Measurements from ENCODE around the gene ELK4. TPM values are rescaled to one million over a fixed set of nuclear protein-coding genes. Genes with fewer than 3 reads are reported as not detected.
A peak's percentile ranks its signal among the peaks of the same experiment; 100 is the strongest.

Gene ELK4
- polyA plus RNA-seq, 3 donors = 1.4 to 9.0 (median 2.6) TPM

DNA sequence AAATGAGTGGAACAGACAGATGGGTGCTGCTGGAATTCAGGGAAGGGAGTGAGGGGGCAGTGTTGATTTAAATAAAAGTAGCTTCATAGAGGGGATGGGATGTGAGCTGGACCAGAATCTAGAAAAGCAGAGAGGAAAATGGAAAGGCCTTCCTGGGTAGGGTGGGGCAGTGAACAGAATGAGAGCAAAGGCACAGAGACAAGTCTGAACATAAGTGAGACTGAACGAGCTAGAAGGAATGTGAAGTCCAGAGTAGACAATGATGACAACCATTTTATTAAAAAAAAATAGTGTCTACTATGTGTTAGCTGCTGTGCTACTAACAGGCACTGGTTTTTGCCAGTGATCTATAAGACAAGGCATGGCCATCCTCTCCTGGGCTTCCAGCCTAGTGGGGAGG is 36.0 kb downstream of the ELK4 start:
- Mint-ChIP-seq H3K4me1 (peaks cover 23% of the 10 kb centered on the region), H3K9me3 (peaks cover 0 to 2% (median 0%) of the 10 kb centered on the region in 7 donors), H3K4me3 (no peak overlapping the region), H3K27me3 (ENCODE audit: low read depth in 3 of 3) (peaks cover 0 to 5% (median 1%) of the 10 kb centered on the region in 3 donors), H3K36me3 (peaks cover 33 to 44% of the 10 kb centered on the region in 2 donors), H3K27ac (peak overlapping the region in 1 of 7 donors; percentile 66)
- no peaks in the 10 kb centered on the region for H3K79me2 ChIP-seq (ENCODE audit: insufficient read depth, low read length)
- no peak for DNase-seq
- no peaks in the 10 kb centered on the region for H3K27me3 ChIP-seq (ENCODE audit: control insufficient read depth in 2 of 2, insufficient read depth in 2 of 2, low read length in 2 of 2)
- no CpG with 5 or more reads among the region's 1 CpG for WGBS (ENCODE audit: insufficient coverage)
- no peaks in the 10 kb centered on the region for H3K9me3 ChIP-seq (replicated peaks in 1 of 2; ENCODE audit: control insufficient read depth in 1 of 2, insufficient read depth in 1 of 2, low read length in 2 of 2)
- no peak overlapping the region for H3K4me2 ChIP-seq (replicated peaks; ENCODE audit: extremely low read depth, low read length, poor library complexity, severe bottlenecking)
- TF ChIP-seq CTCF (IDR thresholded peaks at IDR 0.05) = no peak
- intact Hi-C loops (cut with micrococcal nuclease) = no loop called here
- H3K36me3 ChIP-seq (replicated peaks in 1 of 2; ENCODE audit: control insufficient read depth in 1 of 2, insufficient read depth in 2 of 2, low read length in 2 of 2) = peaks cover 20 to 34% of the 10 kb centered on the region in 2 donors
- no peak overlapping the region for H2AFZ ChIP-seq (ENCODE audit: insufficient read depth, low read depth, low read length, poor library complexity, severe bottlenecking)
- H4K20me1 ChIP-seq (ENCODE audit: insufficient read depth, low read length) = no peaks in the 10 kb centered on the region
- no peak overlapping the region for H3K27ac ChIP-seq (ENCODE audit: low read depth in 1 of 2, low read length in 2 of 2)
- no peak overlapping the region for H3K9ac ChIP-seq (ENCODE audit: insufficient read depth, low read length, poor library complexity, severe bottlenecking)
- H3K4me1 ChIP-seq (ENCODE audit: control insufficient read depth in 1 of 2, insufficient read depth in 2 of 2, low read length in 2 of 2) = peaks cover 10 to 15% of the 10 kb centered on the region in 2 donors
- H3K4me3 ChIP-seq (replicated peaks in 1 of 3; ENCODE audit: low read depth in 2 of 3, low read length in 3 of 3) = no peak overlapping the region

GRCh38 chr1:205595435-205595834 is 36.4 kb downstream of the ELK4 start:
- H3K4me3 ChIP-seq (replicated peaks in 1 of 3; ENCODE audit: low read depth in 2 of 3, low read length in 3 of 3) = no peak overlapping the region
- no peaks in the 10 kb centered on the region for H4K20me1 ChIP-seq (ENCODE audit: insufficient read depth, low read length)
- H3K27ac ChIP-seq (ENCODE audit: low read depth in 1 of 2, low read length in 2 of 2) = no peak overlapping the region
- WGBS (ENCODE audit: insufficient coverage) = 83% methylated on average over 1 of the region's 2 CpGs
- Mint-ChIP-seq H3K9me3 (peaks cover 0 to 2% (median 0%) of the 10 kb centered on the region in 7 donors), H3K4me3 (no peak overlapping the region), H3K36me3 (peaks cover 29 to 40% of the 10 kb centered on the region in 2 donors), H3K4me1 (peaks cover 26% of the 10 kb centered on the region), H3K27ac (no peak overlapping the region), H3K27me3 (ENCODE audit: low read depth in 3 of 3) (peaks cover 0 to 5% (median 1%) of the 10 kb centered on the region in 3 donors)
- H2AFZ ChIP-seq (ENCODE audit: insufficient read depth, low read depth, low read length, poor library complexity, severe bottlenecking) = no peak overlapping the region
- H3K9ac ChIP-seq (ENCODE audit: insufficient read depth, low read length, poor library complexity, severe bottlenecking) = no peak overlapping the region
- no peak for TF ChIP-seq CTCF (IDR thresholded peaks at IDR 0.05)
- no peak overlapping the region for H3K4me2 ChIP-seq (replicated peaks; ENCODE audit: extremely low read depth, low read length, poor library complexity, severe bottlenecking)
- intact Hi-C loops (cut with micrococcal nuclease) = no loop called here
- no peaks in the 10 kb centered on the region for H3K9me3 ChIP-seq (replicated peaks in 1 of 2; ENCODE audit: control insufficient read depth in 1 of 2, insufficient read depth in 1 of 2, low read length in 2 of 2)
- no peaks in the 10 kb centered on the region for H3K27me3 ChIP-seq (ENCODE audit: control insufficient read depth in 2 of 2, insufficient read depth in 2 of 2, low read length in 2 of 2)
- H3K4me1 ChIP-seq (ENCODE audit: control insufficient read depth in 1 of 2, insufficient read depth in 2 of 2, low read length in 2 of 2) = peaks cover 13 to 20% of the 10 kb centered on the region in 2 donors
- H3K79me2 ChIP-seq (ENCODE audit: insufficient read depth, low read length) = no peaks in the 10 kb centered on the region
- H3K36me3 ChIP-seq (replicated peaks in 1 of 2; ENCODE audit: control insufficient read depth in 1 of 2, insufficient read depth in 2 of 2, low read length in 2 of 2) = peaks cover 17 to 30% of the 10 kb centered on the region in 2 donors
- DNase-seq = no peak

Data from CD14-positive monocyte (primary cell).